Measurements from ENCODE around the gene FLRT3. TPM values are rescaled to one million over a fixed set of nuclear protein-coding genes. Genes with fewer than 3 reads are reported as not detected.

The FLRT3 gene
- total and polyA plus RNA-seq, 9 donors, result 4.8 to 30.8 (median 10.1) TPM

GRCh38 chr20:14307956-14308355 is 29.5 kb downstream of the FLRT3 start:
- Histone ChIP-seq H3K4me1 (ENCODE audit: insufficient read depth) (no peaks in the 10 kb centered on the region), H3K36me3 (no peaks in the 10 kb centered on the region), H3K27me3 (no peaks in the 10 kb centered on the region), H3K9me3 (no peaks in the 10 kb centered on the region), H3K27ac (no peak overlapping the region), H3K4me3 (no peak overlapping the region)
- TF ChIP-seq EP300 (IDR thresholded peaks at IDR 0.05) (no peak), POLR2A (IDR thresholded peaks at IDR 0.05) (no peak), CTCF (IDR thresholded peaks at IDR 0.05) (no peak)
- DNase-seq, result no peak
- 58 to 76% (median 71%) methylated on average over 2 of the region's 2 CpGs for WGBS, 3 donors
- intact Hi-C loops (cut with DNase I), result no loop called here

GRCh38 chr20:14304472-14304871 is 32.9 kb downstream of the FLRT3 start:
- intact Hi-C loops (cut with DNase I), result no loop called here
- no peaks in the 10 kb centered on the region for H3K27me3 ChIP-seq
- 88 to 91% (median 89%) methylated on average over 1 of the region's 1 CpG for WGBS, 3 donors
- H3K27ac ChIP-seq, result no peak overlapping the region
- H3K4me3 ChIP-seq, result no peak overlapping the region
- H3K9me3 ChIP-seq, result no peaks in the 10 kb centered on the region
- DNase-seq, result no peak
- H3K4me1 ChIP-seq (ENCODE audit: insufficient read depth), result no peaks in the 10 kb centered on the region
- no peaks in the 10 kb centered on the region for H3K36me3 ChIP-seq
- TF ChIP-seq POLR2A (IDR thresholded peaks at IDR 0.05) (no peak), CTCF (IDR thresholded peaks at IDR 0.05) (no peak), EP300 (IDR thresholded peaks at IDR 0.05) (no peak)

GRCh38 chr20:14303651-14304050 is 33.8 kb downstream of the FLRT3 start:
- Histone ChIP-seq H3K27me3 (no peaks in the 10 kb centered on the region), H3K36me3 (no peaks in the 10 kb centered on the region), H3K9me3 (no peaks in the 10 kb centered on the region), H3K27ac (no peak overlapping the region), H3K4me1 (ENCODE audit: insufficient read depth) (no peaks in the 10 kb centered on the region), H3K4me3 (no peak overlapping the region)
- intact Hi-C loops (cut with DNase I), result no loop called here
- TF ChIP-seq POLR2A (IDR thresholded peaks at IDR 0.05) (no peak), EP300 (IDR thresholded peaks at IDR 0.05) (no peak), CTCF (IDR thresholded peaks at IDR 0.05) (no peak)
- DNase-seq, result no peak

GRCh38 chr20:14303106-14303505 is 34.3 kb downstream of the FLRT3 start:
- no peak for DNase-seq
- H3K4me1 ChIP-seq (ENCODE audit: insufficient read depth), result no peaks in the 10 kb centered on the region
- TF ChIP-seq EP300 (IDR thresholded peaks at IDR 0.05), result no peak
- no peak for TF ChIP-seq CTCF (IDR thresholded peaks at IDR 0.05)
- no peak for TF ChIP-seq POLR2A (IDR thresholded peaks at IDR 0.05)
- H3K27ac ChIP-seq, result no peak overlapping the region
- intact Hi-C loops (cut with DNase I), result no loop called here
- H3K9me3 ChIP-seq, result no peaks in the 10 kb centered on the region
- H3K4me3 ChIP-seq, result no peak overlapping the region
- 81 to 90% (median 88%) methylated on average over 6 of the region's 6 CpGs for WGBS, 3 donors
- no peaks in the 10 kb centered on the region for H3K27me3 ChIP-seq
- no peaks in the 10 kb centered on the region for H3K36me3 ChIP-seq

GRCh38 chr20:14299831-14300230 is 37.6 kb downstream of the FLRT3 start:
- H3K9me3 ChIP-seq, result no peaks in the 10 kb centered on the region
- H3K4me3 ChIP-seq, result no peak overlapping the region
- no peaks in the 10 kb centered on the region for H3K36me3 ChIP-seq
- no peak for DNase-seq
- no peaks in the 10 kb centered on the region for H3K4me1 ChIP-seq (ENCODE audit: insufficient read depth)
- 87 to 90% (median 89%) methylated on average over 4 of the region's 4 CpGs for WGBS, 3 donors
- no peak for TF ChIP-seq CTCF (IDR thresholded peaks at IDR 0.05)
- intact Hi-C loops (cut with DNase I), result no loop called here
- H3K27ac ChIP-seq, result no peak overlapping the region
- H3K27me3 ChIP-seq, result no peaks in the 10 kb centered on the region

Data from ovary (tissue), 9 donors.